BLaER1 treated with 17β-estradiol and CSF1 and Interleukin-3, amounts not matched to agents 10 nM and 100 nM (cell line): Measurements from ENCODE around the gene STX5.

ENCODE experiments used
- H3K27ac ChIP-seq, 11 experiments: shearing (Covaris generic); formaldehyde crosslinking; 2 replicates each; pipeline ENCODE4 v1.8.1; 2022
- H3K27me3 ChIP-seq, 11 experiments: shearing (Covaris generic); formaldehyde crosslinking; 2 replicates each; pipeline ENCODE4 v1.8.1; 2022
- H3K36me3 ChIP-seq, 11 experiments: shearing (Covaris generic); formaldehyde crosslinking; 2 replicates each; pipeline ENCODE4 v1.8.1; 2022
- H3K4me1 ChIP-seq, 10 experiments: shearing (Covaris generic); formaldehyde crosslinking; 2 replicates each; pipeline ENCODE4 v1.8.1; 2022
- H3K4me2 ChIP-seq, 11 experiments: shearing (Covaris generic); formaldehyde crosslinking; 2 replicates each; pipeline ENCODE4 v1.8.1; 2022
- H3K4me3 ChIP-seq, 10 experiments: shearing (Covaris generic); formaldehyde crosslinking; 2 replicates each; pipeline ENCODE4 v1.8.1; 2022
- H3K9ac ChIP-seq, 11 experiments: shearing (Covaris generic); formaldehyde crosslinking; 2 replicates each; pipeline ENCODE4 v1.8.1; 2022
- H3K9me3 ChIP-seq, 11 experiments: shearing (Covaris generic); formaldehyde crosslinking; replicated peaks in 1 of 11; 2 replicates each; pipeline ENCODE4 v1.8.1; 2022
- H4K20me1 ChIP-seq, 11 experiments: shearing (Covaris generic); formaldehyde crosslinking; 2 replicates each; pipeline ENCODE4 v1.8.1; 2022
- Cebpa-rat ChIP-seq, 11 experiments: shearing (Covaris generic); IDR thresholded peaks; 2 replicates each; pipeline ENCODE4 v1.8.1; 2022

STX5 gene

DNA sequence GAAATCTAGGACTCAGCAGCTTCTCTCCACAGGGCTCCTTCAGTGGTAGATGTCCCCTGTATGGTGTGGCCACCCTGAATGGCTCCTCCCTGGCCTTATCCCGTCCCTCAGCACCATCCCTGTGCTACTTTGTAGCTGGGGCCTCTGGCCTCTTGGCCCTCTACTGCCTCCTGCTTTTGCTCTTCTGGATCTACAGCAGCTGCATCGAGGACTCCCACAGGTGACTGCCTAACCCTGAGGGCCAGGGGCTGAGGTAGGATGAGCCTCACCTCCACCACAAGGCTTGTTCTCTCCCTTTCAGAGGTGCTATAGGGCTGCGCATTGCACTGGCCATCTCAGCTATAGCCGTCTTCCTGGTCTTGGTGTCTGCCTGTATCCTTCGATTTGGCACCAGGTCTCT, 42.9 kb downstream of the STX5 start:
- Histone ChIP-seq H3K4me1 (peaks cover 47 to 62% (median 58%) of the 10 kb centered on the region in 10 experiments), H3K36me3 (peaks cover 37 to 70% (median 61%) of the 10 kb centered on the region in 11 experiments), H3K4me3 (peak overlapping the region in 2 of 10 experiments; percentile 94 to 96; a peak in 2 of 20 replicates), H3K9me3 (no peaks in the 10 kb centered on the region), H3K27me3 (no peaks in the 10 kb centered on the region), H3K27ac (0 out of 22 replicates have a peak overlapping the region, but pooled peaks of 1 of the 11 experiments have one; percentile 0), H4K20me1 (peaks cover 0 to 60% (median 28%) of the 10 kb centered on the region in 11 experiments; a peak in 16 of 22 replicates), H3K9ac (peak overlapping the region; percentile 7 to 97 (median 94); a peak in 13 of 22 replicates), H3K4me2 (peak overlapping the region; percentile 77 to 98 (median 95); a peak in 20 of 22 replicates)
- no peak for TF ChIP-seq Cebpa-rat (IDR thresholded peaks at IDR 0.05)

DNA sequence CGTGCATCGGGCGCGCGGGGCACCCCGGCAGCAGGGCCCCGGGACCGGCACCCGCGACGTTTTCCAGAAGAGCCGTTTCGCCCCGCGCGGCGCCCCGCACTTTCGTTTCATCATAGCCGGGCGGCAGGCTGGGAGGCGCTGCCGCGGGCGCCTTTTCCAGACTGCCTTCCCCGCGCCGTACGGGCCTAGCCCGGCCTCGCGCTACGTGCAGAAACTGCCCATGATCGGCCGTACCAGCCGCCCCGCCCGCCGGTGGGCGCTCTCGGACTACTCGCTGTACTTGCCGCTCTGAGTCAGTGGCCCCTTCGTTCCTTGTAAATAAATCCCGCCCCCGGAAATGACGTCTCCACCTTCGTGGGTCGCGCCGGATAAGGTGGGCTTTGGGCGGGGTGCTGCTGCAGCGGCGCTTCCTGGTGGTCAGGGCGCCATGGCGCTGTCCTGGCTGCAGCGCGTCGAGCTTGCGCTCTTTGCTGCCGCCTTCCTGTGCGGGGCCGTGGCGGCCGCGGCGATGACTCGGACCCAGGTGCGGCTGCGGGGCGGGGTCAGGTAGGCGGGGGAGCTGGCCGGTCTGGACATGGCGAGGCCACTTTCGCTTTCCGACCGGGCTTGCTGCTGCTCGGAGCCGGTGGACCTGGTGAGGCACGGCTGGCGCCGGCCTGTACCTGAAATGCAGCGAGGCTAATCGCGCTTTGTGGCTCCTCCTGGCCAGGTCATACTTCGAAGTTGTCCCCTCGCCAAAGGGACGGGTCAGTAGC, 44.7 kb downstream of the STX5 start, which contains the start of gene TMEM179B:
Gene TMEM179B (plus strand): TSS at position 398 of the 755 bp plus-strand sequence. CDS start 30 bp downstream, at position 428.
- TF ChIP-seq Cebpa-rat (IDR thresholded peaks at IDR 0.05), result no peak
- peak within 1 kb of the TSS; percentile 83 to 96 (median 92) for H3K27ac ChIP-seq
- peak within 1 kb of the TSS; percentile 83 to 99 (median 95) for H3K4me3 ChIP-seq
- H4K20me1 ChIP-seq, result peaks cover 0 to 43% (median 22%) of the 10 kb centered on the region in 11 experiments; a peak in 14 of 22 replicates
- peak within 1 kb of the TSS; percentile 77 to 98 (median 95) for H3K4me2 ChIP-seq
- no peaks in the 10 kb centered on the region for H3K9me3 ChIP-seq
- H3K9ac ChIP-seq, result peak within 1 kb of the TSS; percentile 86 to 97 (median 95)
- peaks cover 40 to 46% (median 44%) of the 10 kb centered on the region in 10 experiments for H3K4me1 ChIP-seq
- H3K36me3 ChIP-seq, result peaks cover 27 to 68% (median 58%) of the 10 kb centered on the region in 11 experiments
- H3K27me3 ChIP-seq, result no peaks in the 10 kb centered on the region

DNA sequence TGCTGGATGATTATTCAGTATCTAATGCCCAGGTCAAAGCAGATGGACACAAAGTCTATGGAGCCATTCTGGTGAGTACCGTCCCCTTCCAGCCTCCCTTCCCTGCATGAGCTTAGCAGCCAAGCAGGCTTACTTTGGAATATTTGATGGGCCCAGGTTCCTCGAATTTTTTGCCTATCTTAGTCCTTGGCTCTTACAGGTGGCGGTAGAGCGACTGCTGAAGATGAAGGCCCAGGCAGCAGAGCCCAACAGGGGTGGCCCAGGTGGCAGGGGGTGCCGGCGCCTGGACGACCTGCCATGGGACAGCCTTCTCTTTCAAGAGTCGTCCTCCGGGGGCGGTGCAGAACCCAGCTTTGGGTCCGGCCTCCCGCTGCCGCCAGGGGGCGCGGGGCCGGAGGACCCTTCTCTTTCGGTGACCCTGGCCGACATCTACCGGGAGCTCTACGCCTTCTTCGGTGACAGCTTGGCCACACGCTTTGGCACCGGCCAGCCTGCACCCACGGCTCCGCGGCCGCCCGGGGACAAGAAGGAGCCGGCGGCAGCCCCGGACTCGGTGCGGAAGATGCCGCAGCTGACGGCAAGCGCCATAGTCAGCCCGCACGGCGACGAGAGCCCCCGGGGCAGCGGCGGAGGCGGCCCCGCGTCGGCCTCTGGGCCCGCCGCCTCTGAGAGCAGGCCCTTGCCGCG, 45.4 kb downstream of the STX5 start:
- no peak for TF ChIP-seq Cebpa-rat (IDR thresholded peaks at IDR 0.05)
- Histone ChIP-seq H3K27me3 (no peaks in the 10 kb centered on the region), H4K20me1 (peaks cover 0 to 41% (median 21%) of the 10 kb centered on the region in 11 experiments; a peak in 14 of 22 replicates), H3K4me1 (peaks cover 38 to 43% (median 42%) of the 10 kb centered on the region in 10 experiments), H3K9ac (peak overlapping the region; percentile 86 to 97 (median 95)), H3K4me2 (peak overlapping the region; percentile 77 to 98 (median 93)), H3K27ac (peak overlapping the region; percentile 83 to 96 (median 92)), H3K9me3 (no peaks in the 10 kb centered on the region), H3K36me3 (peaks cover 31 to 72% (median 61%) of the 10 kb centered on the region in 11 experiments), H3K4me3 (peak overlapping the region; percentile 83 to 99 (median 95))

DNA sequence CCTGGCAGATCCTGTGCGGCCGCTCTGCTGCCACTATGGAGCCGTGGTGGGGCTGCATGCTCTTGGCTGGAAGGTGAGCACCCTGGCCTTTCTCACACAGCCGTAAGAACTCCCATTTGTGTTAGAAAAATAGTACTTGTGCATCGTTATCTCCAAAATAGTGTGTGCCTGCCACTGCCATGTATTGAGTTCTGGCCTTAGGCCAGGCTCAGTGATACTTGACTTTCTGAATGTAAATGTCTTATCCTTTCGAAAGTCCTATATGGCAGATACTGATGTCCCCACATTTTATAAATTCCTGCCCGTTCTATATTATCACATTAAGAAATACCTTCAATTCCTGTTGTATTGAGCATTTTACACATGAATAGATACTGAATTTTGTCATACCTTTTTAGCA, 49.1 kb downstream of the STX5 start:
- Histone ChIP-seq H3K4me3 (no peak overlapping the region), H3K9ac (no peak overlapping the region), H3K4me2 (no peak overlapping the region), H3K9me3 (no peaks in the 10 kb centered on the region), H3K27me3 (no peaks in the 10 kb centered on the region), H3K4me1 (peaks cover 7 to 13% (median 10%) of the 10 kb centered on the region in 10 experiments), H3K36me3 (peaks cover 25 to 80% (median 58%) of the 10 kb centered on the region in 11 experiments), H4K20me1 (peaks cover 0 to 7% (median 0%) of the 10 kb centered on the region in 11 experiments; a peak in 3 of 22 replicates), H3K27ac (no peak overlapping the region)
- no peak for TF ChIP-seq Cebpa-rat (IDR thresholded peaks at IDR 0.05)

DNA sequence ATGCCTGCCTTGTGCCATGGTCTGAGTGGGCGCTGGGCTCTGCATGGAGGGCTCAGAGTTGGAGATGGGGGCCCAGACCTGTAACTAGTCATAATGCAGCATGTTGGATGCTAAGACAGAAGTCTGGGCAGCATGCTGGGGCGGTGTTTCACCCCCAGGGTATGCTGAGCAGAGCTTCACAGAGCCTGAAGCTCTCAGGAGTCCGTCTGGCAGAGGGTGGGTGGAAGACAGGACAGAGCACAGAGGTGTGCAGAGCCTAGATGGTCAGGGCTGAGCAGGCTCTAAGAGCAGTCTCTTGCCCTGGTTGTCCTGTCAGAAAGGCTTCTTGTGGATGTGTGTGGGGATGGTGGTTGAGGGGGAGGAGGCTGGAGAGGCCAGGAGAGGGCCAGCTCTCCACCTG, 53.4 kb downstream of the STX5 start:
- H3K36me3 ChIP-seq, result peaks cover 45 to 97% (median 68%) of the 10 kb centered on the region in 11 experiments
- H3K4me1 ChIP-seq, result peaks cover 0 to 39% (median 24%) of the 10 kb centered on the region in 10 experiments; a peak in 17 of 20 replicates
- H3K9me3 ChIP-seq, result no peaks in the 10 kb centered on the region
- H3K27ac ChIP-seq, result peak overlapping the region in 1 of 11 experiments; percentile 13; a peak in 1 of 22 replicates
- H3K4me2 ChIP-seq, result no peak overlapping the region
- H3K4me3 ChIP-seq, result no peak overlapping the region
- H3K9ac ChIP-seq, result peak overlapping the region in 4 of 11 experiments; percentile 14 to 47 (median 18); a peak in 1 of 22 replicates
- no peak for TF ChIP-seq Cebpa-rat (IDR thresholded peaks at IDR 0.05)
- H4K20me1 ChIP-seq, result peaks cover 0 to 7% (median 0%) of the 10 kb centered on the region in 11 experiments; a peak in 2 of 22 replicates
- H3K27me3 ChIP-seq, result no peaks in the 10 kb centered on the region

DNA sequence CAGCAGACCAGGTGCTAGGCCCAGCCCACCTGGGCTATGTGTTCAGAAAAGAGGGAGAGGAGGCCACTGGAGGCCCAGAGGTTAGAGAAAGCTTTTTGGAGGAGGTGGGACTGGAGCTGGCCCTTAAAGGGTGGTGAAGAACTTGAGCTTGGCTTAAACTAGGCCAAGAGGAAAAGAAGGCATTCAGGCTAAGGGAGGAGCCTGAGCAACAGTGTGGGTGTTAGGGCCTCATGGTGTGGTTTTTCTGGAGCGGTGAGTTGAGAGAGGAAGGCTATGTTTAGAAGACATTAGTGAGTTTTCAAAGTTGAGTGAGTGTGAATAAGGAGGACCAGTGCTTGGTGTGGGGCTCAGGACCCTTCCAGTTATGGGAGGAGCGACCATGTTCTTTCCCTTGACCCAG, 54.5 kb downstream of the STX5 start:
- no peak overlapping the region for H3K4me3 ChIP-seq
- H3K36me3 ChIP-seq, result peaks cover 39 to 89% (median 59%) of the 10 kb centered on the region in 11 experiments
- H3K9ac ChIP-seq, result peak overlapping the region in 10 of 11 experiments; percentile 14 to 68 (median 38); a peak in 15 of 22 replicates
- no peaks in the 10 kb centered on the region for H3K9me3 ChIP-seq
- H3K27ac ChIP-seq, result peak overlapping the region in 4 of 11 experiments; percentile 9 to 43 (median 32); a peak in 6 of 22 replicates
- no peak for TF ChIP-seq Cebpa-rat (IDR thresholded peaks at IDR 0.05)
- peaks cover 3 to 50% (median 33%) of the 10 kb centered on the region in 10 experiments; a peak in 19 of 20 replicates for H3K4me1 ChIP-seq
- no peaks in the 10 kb centered on the region for H3K27me3 ChIP-seq
- H4K20me1 ChIP-seq, result peaks cover 0 to 4% (median 0%) of the 10 kb centered on the region in 11 experiments; a peak in 2 of 22 replicates
- peak overlapping the region in 4 of 11 experiments; percentile 11 to 67 (median 47); a peak in 10 of 22 replicates for H3K4me2 ChIP-seq

DNA sequence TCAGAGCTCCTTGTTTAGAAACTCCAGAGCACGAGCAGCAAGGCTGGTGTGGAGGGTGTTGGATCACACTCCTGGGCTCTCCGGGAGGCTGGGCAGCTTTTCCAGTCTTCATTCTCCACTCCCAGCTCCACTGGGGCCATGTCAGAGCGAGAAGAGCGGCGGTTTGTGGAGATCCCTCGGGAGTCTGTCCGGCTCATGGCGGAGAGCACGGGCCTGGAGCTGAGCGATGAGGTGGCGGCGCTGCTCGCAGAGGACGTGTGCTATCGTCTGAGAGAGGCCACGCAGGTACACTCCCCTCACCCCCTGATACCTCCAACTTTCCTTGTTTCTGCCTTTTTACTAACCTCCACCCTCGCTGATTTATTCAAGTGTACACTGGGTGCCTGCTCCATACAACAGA, 56.2 kb downstream of the STX5 start:
- Histone ChIP-seq H3K4me3 (no peak overlapping the region), H4K20me1 (peaks cover 0 to 4% (median 0%) of the 10 kb centered on the region in 11 experiments; a peak in 1 of 22 replicates), H3K4me1 (peaks cover 14 to 58% (median 43%) of the 10 kb centered on the region in 10 experiments), H3K9ac (peak overlapping the region in 10 of 11 experiments; percentile 4 to 56 (median 28); a peak in 11 of 22 replicates), H3K27me3 (no peaks in the 10 kb centered on the region), H3K36me3 (peaks cover 32 to 74% (median 49%) of the 10 kb centered on the region in 11 experiments), H3K4me2 (peak overlapping the region in 5 of 11 experiments; percentile 0 to 62 (median 28); a peak in 6 of 22 replicates), H3K27ac (peak overlapping the region in 7 of 11 experiments; percentile 6 to 68 (median 49); a peak in 11 of 22 replicates), H3K9me3 (no peaks in the 10 kb centered on the region)
- TF ChIP-seq Cebpa-rat (IDR thresholded peaks at IDR 0.05), result no peak

DNA sequence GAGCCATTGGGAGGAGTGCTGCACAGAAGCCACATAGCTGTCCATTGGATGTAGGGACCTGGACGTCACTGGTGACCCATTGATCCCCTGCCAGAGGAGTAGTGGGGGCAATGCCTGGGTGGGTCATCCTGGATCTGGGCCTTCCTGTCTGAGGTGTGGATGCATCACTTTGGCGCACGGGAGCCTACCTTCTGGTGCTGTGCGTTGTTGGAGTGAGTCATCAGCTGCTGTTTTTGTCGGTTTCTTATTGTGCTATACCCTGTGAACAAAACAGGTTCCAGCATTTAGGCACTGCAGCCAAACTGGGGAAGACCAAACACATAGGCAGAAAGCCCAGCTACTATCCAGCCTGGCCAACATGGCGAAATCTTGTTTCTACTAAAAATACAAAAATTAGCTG, 57.4 kb downstream of the STX5 start:
- H3K9ac ChIP-seq, result no peak overlapping the region
- no peaks in the 10 kb centered on the region for H3K9me3 ChIP-seq
- H3K4me2 ChIP-seq, result peak overlapping the region in 5 of 11 experiments; percentile 0 to 62 (median 28); a peak in 7 of 22 replicates
- peaks cover 27 to 71% (median 55%) of the 10 kb centered on the region in 10 experiments for H3K4me1 ChIP-seq
- peak overlapping the region in 4 of 11 experiments; percentile 39 to 68 (median 60); a peak in 7 of 22 replicates for H3K27ac ChIP-seq
- no peak overlapping the region for H3K4me3 ChIP-seq
- TF ChIP-seq Cebpa-rat (IDR thresholded peaks at IDR 0.05), result no peak
- peaks cover 0 to 4% (median 0%) of the 10 kb centered on the region in 11 experiments; a peak in 1 of 22 replicates for H4K20me1 ChIP-seq
- H3K36me3 ChIP-seq, result peaks cover 32 to 62% (median 41%) of the 10 kb centered on the region in 11 experiments
- no peaks in the 10 kb centered on the region for H3K27me3 ChIP-seq
